Raji (cell line): ENCODE results near the gene ZKSCAN1.

Experiments used
- POLR2A ChIP-seq: IDR thresholded peaks from 2 replicates; pipeline ENCODE4 v1.6.1; 2011; ENCODE audit warnings: low read depth, low read length, control low read depth; ENCODE audit not compliant: insufficient read depth

ZKSCAN1 gene

GRCh38 chr7:100029596-100029995 lies 14.2 kb downstream of the ZKSCAN1 start:
- no peak for TF ChIP-seq POLR2A

GRCh38 chr7:100033526-100033925 lies 18.1 kb downstream of the ZKSCAN1 start:
- TF ChIP-seq POLR2A: no peak

- TF ChIP-seq POLR2A: no peak
These were observed 19.6 kb downstream of the ZKSCAN1 start for GRCh38 chr7:100034871-100035510.

GRCh38 chr7:100035876-100036275 lies 20.5 kb downstream of the ZKSCAN1 start:
- no peak for TF ChIP-seq POLR2A

- no peak for TF ChIP-seq POLR2A
These were observed 22.9 kb downstream of the ZKSCAN1 start for GRCh38 chr7:100038326-100038725.

GRCh38 chr7:100040575-100040974 lies 25.2 kb downstream of the ZKSCAN1 start:
- no peak for TF ChIP-seq POLR2A

GRCh38 chr7:100044718-100045117 lies 29.3 kb downstream of the ZKSCAN1 start:
- no peak for TF ChIP-seq POLR2A

GRCh38 chr7:100048680-100049079 lies 33.3 kb downstream of the ZKSCAN1 start:
- no peak for TF ChIP-seq POLR2A

GRCh38 chr7:100049441-100050291 lies 34.3 kb downstream of the ZKSCAN1 start, which contains the start of gene ZSCAN21:
TSS of gene ZSCAN21 (plus strand) at chr7:100049774. CDS start at chr7:100057007, 7,233 bp downstream.
- peak; percentile 86 for TF ChIP-seq POLR2A

- no peak for TF ChIP-seq POLR2A
These were observed 36.2 kb downstream of the ZKSCAN1 start for GRCh38 chr7:100051611-100052010.

- TF ChIP-seq POLR2A: no peak
These were observed 37.8 kb downstream of the ZKSCAN1 start for GRCh38 chr7:100053215-100053614.

GRCh38 chr7:100057006-100057405 lies 41.6 kb downstream of the ZKSCAN1 start:
- no peak for TF ChIP-seq POLR2A

GRCh38 chr7:100059251-100059739 lies 43.9 kb downstream of the ZKSCAN1 start:
- TF ChIP-seq POLR2A: no peak

GRCh38 chr7:100061518-100062193 lies 46.3 kb downstream of the ZKSCAN1 start:
- TF ChIP-seq POLR2A: no peak

GRCh38 chr7:100063376-100063775 lies 48.0 kb downstream of the ZKSCAN1 start:
- TF ChIP-seq POLR2A: no peak
